GM19372 (cell line): Measurements from ENCODE around the gene DNAJC22.
"Not testable (repeated sequence)": the region's sequence is repeated elsewhere in the genome, so short reads cannot be mapped to it uniquely, and the experiment has no call there.

Source experiments
- ATAC-seq: cut with Tn5 transposase; IDR thresholded peaks from one replicate; pipeline ENCODE4 v1.9.1; 2021; ENCODE audit warnings: mild to moderate bottlenecking, low read depth, moderate library complexity; ENCODE audit not compliant: unreplicated experiment

Gene DNAJC22

GRCh38 chr12:49367381-49368239 lies 20.9 kb downstream of the DNAJC22 start, which contains the start of gene SPATS2:
Gene SPATS2 (plus strand): TSS chr12:49367462. CDS start chr12:49461013, 93,551 bp downstream.
- no peak for ATAC-seq

- no peak for ATAC-seq
Measured at GRCh38 chr12:49368240-49368600, 21.5 kb downstream of the DNAJC22 start.

GRCh38 chr12:49369411-49370145 lies 22.9 kb downstream of the DNAJC22 start:
- ATAC-seq = peak; percentile 31

- ATAC-seq = no peak
Measured at GRCh38 chr12:49370539-49370938, 23.9 kb downstream of the DNAJC22 start.

GRCh38 chr12:49375406-49375805 lies 28.7 kb downstream of the DNAJC22 start:
- no peak for ATAC-seq

- no peak for ATAC-seq
Measured at GRCh38 chr12:49377386-49377785, 30.7 kb downstream of the DNAJC22 start.

- not testable (repeated sequence) for ATAC-seq
Measured at GRCh38 chr12:49380184-49380583, 33.5 kb downstream of the DNAJC22 start.

GRCh38 chr12:49388682-49389386 lies 42.1 kb downstream of the DNAJC22 start:
- ATAC-seq = no peak

- no peak for ATAC-seq
Measured at GRCh38 chr12:49389387-49389703, 42.7 kb downstream of the DNAJC22 start.

GRCh38 chr12:49397000-49397399 lies 50.3 kb downstream of the DNAJC22 start:
- no peak for ATAC-seq

GRCh38 chr12:49400304-49400703 lies 53.6 kb downstream of the DNAJC22 start:
- ATAC-seq = no peak
